Esophagus squamous epithelium (tissue), 4 donors: ENCODE measurements around the gene TERB2.
"Not testable (repeated sequence)": the region's sequence is repeated elsewhere in the genome, so short reads cannot be mapped to it uniquely, and the experiment has no call there.

Experiments used
- CTCF ChIP-seq, 6 experiments: fragments of 450-650 bp in 4 of 6; fragments of 200-600 bp in 2 of 6; sonication (generic) in 2 of 6; IDR thresholded peaks; one replicate each; pipeline ENCODE4 v1.5.1; 2016 to 2019; ENCODE audit warnings: antibody characterized with exemption in 6 of 6, mild to moderate bottlenecking in 4 of 6, moderate library complexity in 4 of 6
- POLR2A ChIP-seq, 4 donors: fragments of 450-650 bp; IDR thresholded peaks; one replicate each; pipeline ENCODE4 v1.6.1; 2017; ENCODE audit warnings: antibody characterized with exemption in 4 of 4, mild to moderate bottlenecking in 4 of 4, moderate library complexity in 3 of 4

GRCh38 chr15:44984144-44984543, 27.7 kb downstream of the TERB2 start:
- TF ChIP-seq CTCF, POLR2A (IDR thresholded peaks at IDR 0.05): not testable (repeated sequence)
